ENCODE results near the gene FH. TPM values are rescaled to one million over a fixed set of nuclear protein-coding genes. Genes with fewer than 3 reads are reported as not detected.

The FH gene
- total and polyA plus RNA-seq, 10 of the 15 experiments (the other 5 are each of a cell fraction or from before 2014, with no cell fraction given): 44.7 to 124 (median 76.2) TPM

DNA sequence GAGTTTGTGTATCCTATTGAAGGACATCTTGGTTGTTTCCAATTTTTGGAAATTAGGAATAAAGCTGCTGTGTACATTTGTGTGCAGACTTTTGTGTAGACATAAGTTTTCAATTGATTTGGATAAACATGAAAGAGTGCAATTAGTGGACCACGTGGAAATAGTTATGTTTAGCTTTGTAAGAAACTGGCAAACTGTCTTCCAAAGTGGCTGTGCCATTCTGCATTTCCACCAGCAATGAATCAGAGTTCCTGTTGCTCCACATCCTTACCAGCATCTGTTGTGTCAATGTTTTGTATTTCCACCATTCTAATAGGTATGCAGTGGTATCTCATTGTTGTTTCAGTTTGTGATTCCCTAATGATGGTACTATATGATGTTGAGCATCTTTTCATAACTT, 46.5 kb downstream of the FH start (continued):
- TF ChIP-seq, protein P1, sequence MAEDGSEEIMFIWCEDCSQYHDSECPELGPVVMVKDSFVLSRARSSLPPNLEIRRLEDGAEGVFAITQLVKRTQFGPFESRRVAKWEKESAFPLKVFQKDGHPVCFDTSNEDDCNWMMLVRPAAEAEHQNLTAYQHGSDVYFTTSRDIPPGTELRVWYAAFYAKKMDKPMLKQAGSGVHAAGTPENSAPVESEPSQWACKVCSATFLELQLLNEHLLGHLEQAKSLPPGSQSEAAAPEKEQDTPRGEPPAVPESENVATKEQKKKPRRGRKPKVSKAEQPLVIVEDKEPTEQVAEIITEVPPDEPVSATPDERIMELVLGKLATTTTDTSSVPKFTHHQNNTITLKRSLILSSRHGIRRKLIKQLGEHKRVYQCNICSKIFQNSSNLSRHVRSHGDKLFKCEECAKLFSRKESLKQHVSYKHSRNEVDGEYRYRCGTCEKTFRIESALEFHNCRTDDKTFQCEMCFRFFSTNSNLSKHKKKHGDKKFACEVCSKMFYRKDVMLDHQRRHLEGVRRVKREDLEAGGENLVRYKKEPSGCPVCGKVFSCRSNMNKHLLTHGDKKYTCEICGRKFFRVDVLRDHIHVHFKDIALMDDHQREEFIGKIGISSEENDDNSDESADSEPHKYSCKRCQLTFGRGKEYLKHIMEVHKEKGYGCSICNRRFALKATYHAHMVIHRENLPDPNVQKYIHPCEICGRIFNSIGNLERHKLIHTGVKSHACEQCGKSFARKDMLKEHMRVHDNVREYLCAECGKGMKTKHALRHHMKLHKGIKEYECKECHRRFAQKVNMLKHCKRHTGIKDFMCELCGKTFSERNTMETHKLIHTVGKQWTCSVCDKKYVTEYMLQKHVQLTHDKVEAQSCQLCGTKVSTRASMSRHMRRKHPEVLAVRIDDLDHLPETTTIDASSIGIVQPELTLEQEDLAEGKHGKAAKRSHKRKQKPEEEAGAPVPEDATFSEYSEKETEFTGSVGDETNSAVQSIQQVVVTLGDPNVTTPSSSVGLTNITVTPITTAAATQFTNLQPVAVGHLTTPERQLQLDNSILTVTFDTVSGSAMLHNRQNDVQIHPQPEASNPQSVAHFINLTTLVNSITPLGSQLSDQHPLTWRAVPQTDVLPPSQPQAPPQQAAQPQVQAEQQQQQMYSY (CRISPR knock-in tag; IDR thresholded peaks at IDR 0.05): no peak
- TF ChIP-seq HDAC2 (IDR thresholded peaks at IDR 0.05) (no peak), POLR2AphosphoS5 (IDR thresholded peaks at IDR 0.05; ENCODE audit: low read length) (no peak), WRNIP1 (IDR thresholded peaks at IDR 0.05; ENCODE audit: borderline replicate concordance, low read depth, low read length) (no peak), EGR1 (IDR thresholded peaks at IDR 0.05; ENCODE audit: borderline replicate concordance in 1 of 2, low read depth in 2 of 2, low read length in 2 of 2) (no peak), IRF4 (IDR thresholded peaks at IDR 0.05; ENCODE audit: low read depth, low read length) (no peak)
- TF ChIP-seq, protein P2, sequence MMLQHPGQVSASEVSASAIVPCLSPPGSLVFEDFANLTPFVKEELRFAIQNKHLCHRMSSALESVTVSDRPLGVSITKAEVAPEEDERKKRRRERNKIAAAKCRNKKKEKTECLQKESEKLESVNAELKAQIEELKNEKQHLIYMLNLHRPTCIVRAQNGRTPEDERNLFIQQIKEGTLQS (IDR thresholded peaks at IDR 0.05; ENCODE audit: borderline replicate concordance, extremely low read depth, low read depth, low read length): no peak

DNA sequence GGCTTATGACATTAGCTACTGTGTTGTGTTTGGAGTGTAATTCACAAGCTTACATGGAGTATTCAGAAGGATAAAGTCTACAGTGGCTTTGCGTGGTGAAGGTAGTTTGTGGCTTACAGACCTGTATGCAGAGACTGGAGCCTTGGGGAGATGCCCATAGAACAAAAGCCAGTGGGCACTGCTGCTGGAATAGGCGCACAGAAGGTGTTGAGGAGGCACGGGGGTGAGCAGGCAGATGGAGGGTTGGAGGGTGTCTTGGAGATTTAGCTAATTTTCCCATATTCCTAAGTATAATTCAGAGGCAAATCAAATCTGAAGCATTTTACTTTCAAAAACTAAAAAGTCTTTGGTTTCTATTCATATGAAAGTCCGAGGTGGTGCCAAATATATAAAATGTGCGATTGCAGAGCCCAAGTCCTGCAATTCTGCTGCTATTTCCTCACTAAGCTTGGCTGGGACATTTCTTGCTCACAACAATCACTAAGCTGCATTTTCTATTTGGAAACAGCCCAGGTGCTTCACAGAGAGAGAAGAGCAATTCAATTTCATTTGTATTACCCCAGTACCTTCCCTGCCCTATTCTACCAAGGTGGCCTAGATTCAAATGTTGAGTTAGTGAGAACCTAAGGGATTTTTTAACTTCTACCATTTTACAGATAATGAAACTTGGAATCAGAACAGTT, 48.5 kb downstream of the FH start:
- FAIRE-seq (no peak), DNase-seq (ENCODE audit: low read depth, low spot score) (no peak), ATAC-seq (no peak)
- Histone ChIP-seq H3K27me3 (replicated peaks in 1 of 2; ENCODE audit: control insufficient read depth in 2 of 2, insufficient read depth in 2 of 2, low read length in 1 of 2) (no peaks in the 10 kb centered on the region; a peak in 1 of 4 replicates), H3K4me3 (no peak overlapping the region), H3K9ac (ENCODE audit: control insufficient read depth, insufficient read depth, low read length) (no peak overlapping the region), H3K9me3 (replicated peaks; ENCODE audit: control insufficient read depth, insufficient read depth, low read length) (no peaks in the 10 kb centered on the region; the same call in 2 of the 3 replicates), H2AFZ (ENCODE audit: control insufficient read depth, low read depth, low read length) (no peak overlapping the region), H3K4me1 (ENCODE audit: control insufficient read depth, insufficient read depth, low read length) (no peaks in the 10 kb centered on the region), H4K20me1 (ENCODE audit: control insufficient read depth, insufficient read depth) (no peaks in the 10 kb centered on the region), H3K79me2 (ENCODE audit: control insufficient read depth, insufficient read depth, low read length) (no peaks in the 10 kb centered on the region), H3K4me2 (ENCODE audit: control insufficient read depth, insufficient read depth) (no peak overlapping the region), H3K36me3 (ENCODE audit: control insufficient read depth in 2 of 2, insufficient read depth in 2 of 2, low read length in 1 of 2) (no peaks in the 10 kb centered on the region), H3K27ac (ENCODE audit: control insufficient read depth, insufficient read depth) (no peak overlapping the region)
- BruUV-seq (replicated peaks): no TSS peak
- RAD21 ChIA-PET (ENCODE audit: unreplicated experiment): no interaction called here
- POLR2A ChIA-PET: no interaction called here
- WGBS (ENCODE audit: insufficient coverage, insufficient replicate concordance, low lambda C conversion rate, missing lambda C conversion rate): 29% methylated on average over 5 of the region's 5 CpGs
- CTCF ChIA-PET: interaction anchor here (1.9 kb wide), 1 partner anchor 14 kb away, joined by 8 read pairs; no protein-coding TSS in a partner anchor
- intact Hi-C loops (cut with micrococcal nuclease; ENCODE audit: unreplicated experiment) (no loop called here), in situ Hi-C loops (cut with MboI) (no loop called here)
- SMC1A ChIA-PET (ENCODE audit: uncharacterized antibody, unreplicated experiment): no interaction called here
- TF ChIP-seq SMC3 (IDR thresholded peaks at IDR 0.05; ENCODE audit: borderline replicate concordance, low read length) (no peak), YBX1 (IDR thresholded peaks at IDR 0.05) (no peak), CHD1 (IDR thresholded peaks at IDR 0.05; ENCODE audit: low read depth, low read length) (no peak), BACH1 (IDR thresholded peaks at IDR 0.05; ENCODE audit: borderline replicate concordance) (no peak), SMARCA5 (IDR thresholded peaks at IDR 0.05) (no peak), NFIC (IDR thresholded peaks at IDR 0.05; ENCODE audit: low read depth, low read length) (no peak)
- TF ChIP-seq, protein P3, sequence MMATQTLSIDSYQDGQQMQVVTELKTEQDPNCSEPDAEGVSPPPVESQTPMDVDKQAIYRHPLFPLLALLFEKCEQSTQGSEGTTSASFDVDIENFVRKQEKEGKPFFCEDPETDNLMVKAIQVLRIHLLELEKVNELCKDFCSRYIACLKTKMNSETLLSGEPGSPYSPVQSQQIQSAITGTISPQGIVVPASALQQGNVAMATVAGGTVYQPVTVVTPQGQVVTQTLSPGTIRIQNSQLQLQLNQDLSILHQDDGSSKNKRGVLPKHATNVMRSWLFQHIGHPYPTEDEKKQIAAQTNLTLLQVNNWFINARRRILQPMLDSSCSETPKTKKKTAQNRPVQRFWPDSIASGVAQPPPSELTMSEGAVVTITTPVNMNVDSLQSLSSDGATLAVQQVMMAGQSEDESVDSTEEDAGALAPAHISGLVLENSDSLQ (IDR thresholded peaks at IDR 0.05): no peak
- TF ChIP-seq, protein P4, sequence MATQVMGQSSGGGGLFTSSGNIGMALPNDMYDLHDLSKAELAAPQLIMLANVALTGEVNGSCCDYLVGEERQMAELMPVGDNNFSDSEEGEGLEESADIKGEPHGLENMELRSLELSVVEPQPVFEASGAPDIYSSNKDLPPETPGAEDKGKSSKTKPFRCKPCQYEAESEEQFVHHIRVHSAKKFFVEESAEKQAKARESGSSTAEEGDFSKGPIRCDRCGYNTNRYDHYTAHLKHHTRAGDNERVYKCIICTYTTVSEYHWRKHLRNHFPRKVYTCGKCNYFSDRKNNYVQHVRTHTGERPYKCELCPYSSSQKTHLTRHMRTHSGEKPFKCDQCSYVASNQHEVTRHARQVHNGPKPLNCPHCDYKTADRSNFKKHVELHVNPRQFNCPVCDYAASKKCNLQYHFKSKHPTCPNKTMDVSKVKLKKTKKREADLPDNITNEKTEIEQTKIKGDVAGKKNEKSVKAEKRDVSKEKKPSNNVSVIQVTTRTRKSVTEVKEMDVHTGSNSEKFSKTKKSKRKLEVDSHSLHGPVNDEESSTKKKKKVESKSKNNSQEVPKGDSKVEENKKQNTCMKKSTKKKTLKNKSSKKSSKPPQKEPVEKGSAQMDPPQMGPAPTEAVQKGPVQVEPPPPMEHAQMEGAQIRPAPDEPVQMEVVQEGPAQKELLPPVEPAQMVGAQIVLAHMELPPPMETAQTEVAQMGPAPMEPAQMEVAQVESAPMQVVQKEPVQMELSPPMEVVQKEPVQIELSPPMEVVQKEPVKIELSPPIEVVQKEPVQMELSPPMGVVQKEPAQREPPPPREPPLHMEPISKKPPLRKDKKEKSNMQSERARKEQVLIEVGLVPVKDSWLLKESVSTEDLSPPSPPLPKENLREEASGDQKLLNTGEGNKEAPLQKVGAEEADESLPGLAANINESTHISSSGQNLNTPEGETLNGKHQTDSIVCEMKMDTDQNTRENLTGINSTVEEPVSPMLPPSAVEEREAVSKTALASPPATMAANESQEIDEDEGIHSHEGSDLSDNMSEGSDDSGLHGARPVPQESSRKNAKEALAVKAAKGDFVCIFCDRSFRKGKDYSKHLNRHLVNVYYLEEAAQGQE (IDR thresholded peaks at IDR 0.05; ENCODE audit: low read depth, low read length): no peak
